Neural progenitor cell (in vitro differentiated cells): ENCODE measurements around the gene GFRA4. TPM values are rescaled to one million over a fixed set of nuclear protein-coding genes. Genes with fewer than 3 reads are reported as not detected.

Source experiments
- DNase-seq: peaks from one replicate; pipeline ENCODE4 v3.0.0-alpha.2; 2016; ENCODE audit warnings: low spot score
- H2AFZ ChIP-seq: fragments of 200-600 bp; sonication (generic); replicated peaks from 2 replicates; pipeline ENCODE4 v1.6.1; 2016; ENCODE audit warnings: antibody characterized with exemption
- H3F3A ChIP-seq: fragments of 200-600 bp; sonication (generic); 2 replicates; pipeline ENCODE4 v1.6.1; 2016; ENCODE audit warnings: antibody characterized with exemption, low read depth
- H3K27ac ChIP-seq: fragments of 200-600 bp; sonication (generic); 2 replicates; pipeline ENCODE4 v1.5.1; 2016; ENCODE audit warnings: mild to moderate bottlenecking
- H3K27me3 ChIP-seq: fragments of 200-600 bp; sonication (generic); 2 replicates; pipeline ENCODE4 v1.6.1; 2016; ENCODE audit warnings: mild to moderate bottlenecking, moderate library complexity
- H3K36me3 ChIP-seq: fragments of 200-600 bp; sonication (generic); 2 replicates; pipeline ENCODE4 v1.5.1; 2016
- H3K4me1 ChIP-seq: fragments of 200-600 bp; sonication (generic); 2 replicates; pipeline ENCODE4 v1.6.1; 2016; ENCODE audit warnings: mixed run types
- H3K4me2 ChIP-seq: fragments of 200-600 bp; sonication (generic); 2 replicates; pipeline ENCODE4 v1.6.1; 2016
- H3K4me3 ChIP-seq: fragments of 200-600 bp; sonication (generic); 2 replicates; pipeline ENCODE4 v1.5.1; 2016
- H3K79me2 ChIP-seq: fragments of 200-600 bp; sonication (generic); 2 replicates; pipeline ENCODE4 v1.6.1; 2016; ENCODE audit warnings: low read depth
- H3K9ac ChIP-seq: fragments of 200-600 bp; sonication (generic); 2 replicates; pipeline ENCODE4 v1.6.1; 2016
- H3K9me3 ChIP-seq: fragments of 200-600 bp; sonication (generic); 2 replicates; pipeline ENCODE4 v1.5.1; 2016; ENCODE audit warnings: low read depth
- H4K20me1 ChIP-seq: fragments of 200-600 bp; sonication (generic); 2 replicates; pipeline ENCODE4 v1.6.1; 2016; ENCODE audit warnings: low read depth
- H3K27ac Mint-ChIP-seq: 3 replicates; pipeline ENCODE4 v1.8.0; 2021; ENCODE audit warnings: mixed read lengths
- H3K27me3 Mint-ChIP-seq: 2 replicates; pipeline ENCODE4 v1.8.0; 2022; ENCODE audit warnings: low read depth, mild to moderate bottlenecking, inconsistent platforms, moderate library complexity, mixed read lengths; ENCODE audit not compliant: insufficient read depth
- H3K36me3 Mint-ChIP-seq: 3 replicates; pipeline ENCODE4 v1.8.0; 2021; ENCODE audit warnings: mixed read lengths
- H3K4me1 Mint-ChIP-seq: 3 replicates; pipeline ENCODE4 v1.8.0; 2021; ENCODE audit warnings: mixed read lengths
- H3K4me3 Mint-ChIP-seq: 3 replicates; pipeline ENCODE4 v1.8.0; 2021; ENCODE audit warnings: mild to moderate bottlenecking, moderate library complexity, mixed read lengths
- H3K9me3 Mint-ChIP-seq: 3 replicates; pipeline ENCODE4 v1.8.0; 2020; ENCODE audit warnings: mixed read lengths
- EZH2 ChIP-seq: fragments of 200-600 bp; sonication (generic); IDR thresholded peaks from 2 replicates; pipeline ENCODE4 v1.6.1; 2017; ENCODE audit warnings: antibody characterized with exemption, mild to moderate bottlenecking, moderate library complexity
- EZH2phosphoT487 ChIP-seq: fragments of 200-600 bp; sonication (generic); IDR thresholded peaks from 2 replicates; pipeline ENCODE4 v1.6.1; 2017; ENCODE audit warnings: antibody characterized with exemption
- total RNA-seq: library from RNA; depleted of rRNA; stranded (reverse); fragments of >200 nt; gene quantifications from 2 replicates; pipeline ENCODE4 v1.2.3, GENCODE V29; 2015; ENCODE audit warnings: low replicate concordance
- TF ChIP-seq, protein P1 (sequence below): fragments of 200-600 bp; sonication (generic); IDR thresholded peaks from 2 replicates; pipeline ENCODE4 v1.5.1; 2017; ENCODE audit warnings: antibody characterized with exemption, mild to moderate bottlenecking

GFRA4 gene
- total RNA-seq, 1 donor from 2014 or later: not detected

DNA sequence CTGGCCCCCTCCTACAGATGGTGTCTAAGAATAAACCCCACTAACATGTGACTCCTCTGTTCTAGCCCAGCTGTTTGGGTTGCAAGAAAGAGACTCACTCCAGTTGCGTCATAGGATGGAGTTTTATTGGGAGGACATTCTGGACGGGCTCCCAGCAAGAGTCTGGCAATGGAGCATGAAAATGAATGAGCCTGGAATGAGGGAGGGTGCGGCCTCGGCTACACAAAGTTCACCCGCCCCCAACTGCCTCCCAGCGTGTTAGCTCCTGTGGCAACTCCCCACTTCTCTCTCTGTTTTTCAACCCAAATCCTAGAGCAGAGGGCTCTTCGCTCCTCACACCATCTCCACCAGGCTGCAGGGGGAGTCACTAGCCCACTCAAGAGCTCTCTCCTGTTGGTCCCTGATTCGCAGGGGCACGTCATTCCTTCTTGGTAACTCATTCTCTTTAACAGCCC is 23.7 kb upstream of the GFRA4 start:
- peaks cover 24% of the 10 kb centered on the region for H3K27me3 Mint-ChIP-seq
- DNase-seq: no peak
- Histone ChIP-seq H3K79me2 (no peaks in the 10 kb centered on the region), H3K9ac (no peak overlapping the region), H3K27ac (no peak overlapping the region), H3K4me1 (peaks cover 3% of the 10 kb centered on the region), H3K4me3 (no peak overlapping the region), H3K4me2 (no peak overlapping the region), H4K20me1 (no peaks in the 10 kb centered on the region), H2AFZ (no peak overlapping the region), H3F3A (peaks cover 7% of the 10 kb centered on the region), H3K36me3 (no peaks in the 10 kb centered on the region), H3K9me3 (no peaks in the 10 kb centered on the region), H3K27me3 (peaks cover 27% of the 10 kb centered on the region)
- TF ChIP-seq EZH2phosphoT487: no peak
- TF ChIP-seq, protein P1, sequence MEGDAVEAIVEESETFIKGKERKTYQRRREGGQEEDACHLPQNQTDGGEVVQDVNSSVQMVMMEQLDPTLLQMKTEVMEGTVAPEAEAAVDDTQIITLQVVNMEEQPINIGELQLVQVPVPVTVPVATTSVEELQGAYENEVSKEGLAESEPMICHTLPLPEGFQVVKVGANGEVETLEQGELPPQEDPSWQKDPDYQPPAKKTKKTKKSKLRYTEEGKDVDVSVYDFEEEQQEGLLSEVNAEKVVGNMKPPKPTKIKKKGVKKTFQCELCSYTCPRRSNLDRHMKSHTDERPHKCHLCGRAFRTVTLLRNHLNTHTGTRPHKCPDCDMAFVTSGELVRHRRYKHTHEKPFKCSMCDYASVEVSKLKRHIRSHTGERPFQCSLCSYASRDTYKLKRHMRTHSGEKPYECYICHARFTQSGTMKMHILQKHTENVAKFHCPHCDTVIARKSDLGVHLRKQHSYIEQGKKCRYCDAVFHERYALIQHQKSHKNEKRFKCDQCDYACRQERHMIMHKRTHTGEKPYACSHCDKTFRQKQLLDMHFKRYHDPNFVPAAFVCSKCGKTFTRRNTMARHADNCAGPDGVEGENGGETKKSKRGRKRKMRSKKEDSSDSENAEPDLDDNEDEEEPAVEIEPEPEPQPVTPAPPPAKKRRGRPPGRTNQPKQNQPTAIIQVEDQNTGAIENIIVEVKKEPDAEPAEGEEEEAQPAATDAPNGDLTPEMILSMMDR: no peak
- TF ChIP-seq EZH2: no peak
- no peaks in the 10 kb centered on the region for H3K9me3 Mint-ChIP-seq
- no peak overlapping the region for H3K4me3 Mint-ChIP-seq
- H3K36me3 Mint-ChIP-seq: no peaks in the 10 kb centered on the region
- peaks cover 8% of the 10 kb centered on the region for H3K4me1 Mint-ChIP-seq
- peak overlapping the region; percentile 54 for H3K27ac Mint-ChIP-seq

DNA sequence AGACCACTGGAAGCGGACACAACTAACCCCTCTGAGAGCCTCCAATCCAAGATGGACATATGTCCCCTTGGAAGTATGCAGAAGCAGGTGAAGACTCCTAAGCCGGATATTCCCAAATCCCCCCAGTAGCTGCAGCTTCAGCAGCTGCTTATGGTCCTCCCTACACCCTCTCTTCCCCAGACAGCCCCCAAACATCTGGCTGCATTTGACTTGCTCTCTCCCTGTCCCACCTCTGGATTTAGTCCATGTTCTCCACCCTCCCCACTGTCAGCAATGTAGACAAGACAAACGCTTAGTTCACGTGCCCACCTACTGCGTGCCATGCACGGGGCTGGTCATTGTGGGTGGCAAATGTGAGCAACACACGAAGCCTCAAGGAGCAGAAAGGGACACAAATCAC is 23.2 kb upstream of the GFRA4 start:
- no peak for DNase-seq

DNA sequence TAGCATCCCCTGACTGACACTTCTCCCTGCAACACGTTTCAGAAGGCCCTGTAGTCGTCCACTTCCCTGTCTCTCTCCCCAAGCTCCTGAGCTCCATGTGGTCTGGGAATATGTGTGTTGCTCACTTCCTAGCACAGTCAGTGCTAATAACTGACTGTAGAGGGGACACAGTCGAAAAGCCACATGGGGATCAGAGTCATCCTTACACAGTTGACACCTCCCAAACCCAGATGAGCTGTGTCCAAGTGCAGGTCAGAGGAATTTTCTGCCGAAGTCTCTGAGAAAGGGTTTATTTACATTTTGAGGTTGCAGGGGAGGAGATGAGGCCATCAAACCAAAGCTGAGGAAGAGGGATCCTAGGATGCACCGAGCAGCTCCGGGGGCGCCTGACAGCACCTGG is 22.1 kb upstream of the GFRA4 start:
- Mint-ChIP-seq H3K36me3 (no peaks in the 10 kb centered on the region), H3K27me3 (peaks cover 25% of the 10 kb centered on the region), H3K27ac (no peak overlapping the region), H3K4me1 (peaks cover 13% of the 10 kb centered on the region), H3K9me3 (no peaks in the 10 kb centered on the region), H3K4me3 (no peak overlapping the region)
- no peak for DNase-seq
- Histone ChIP-seq H3K36me3 (no peaks in the 10 kb centered on the region), H3K9ac (no peak overlapping the region), H3K27ac (no peak overlapping the region), H3K4me3 (no peak overlapping the region), H3K79me2 (no peaks in the 10 kb centered on the region), H3K27me3 (peaks cover 35% of the 10 kb centered on the region), H2AFZ (no peak overlapping the region), H3K9me3 (no peaks in the 10 kb centered on the region), H3K4me2 (no peak overlapping the region), H4K20me1 (no peaks in the 10 kb centered on the region), H3K4me1 (peaks cover 18% of the 10 kb centered on the region), H3F3A (peaks cover 15% of the 10 kb centered on the region)
- TF ChIP-seq, protein P1: no peak
- TF ChIP-seq EZH2phosphoT487: no peak
- no peak for TF ChIP-seq EZH2

More for the DNA sequence above, 23.2 kb upstream of the GFRA4 start:
- peaks cover 24% of the 10 kb centered on the region for H3K27me3 Mint-ChIP-seq
- Histone ChIP-seq H3K79me2 (no peaks in the 10 kb centered on the region), H3K9me3 (no peaks in the 10 kb centered on the region), H3K4me3 (no peak overlapping the region), H3K4me1 (peaks cover 8% of the 10 kb centered on the region), H3K27ac (no peak overlapping the region), H3K9ac (no peak overlapping the region), H2AFZ (no peak overlapping the region), H3K4me2 (no peak overlapping the region), H3F3A (peaks cover 8% of the 10 kb centered on the region), H3K27me3 (peaks cover 31% of the 10 kb centered on the region), H3K36me3 (no peaks in the 10 kb centered on the region), H4K20me1 (no peaks in the 10 kb centered on the region)
- no peak overlapping the region for H3K4me3 Mint-ChIP-seq
- TF ChIP-seq EZH2 (no peak), EZH2phosphoT487 (no peak)
- TF ChIP-seq, protein P1: no peak
- H3K27ac Mint-ChIP-seq: no peak overlapping the region
- peaks cover 8% of the 10 kb centered on the region for H3K4me1 Mint-ChIP-seq
- H3K9me3 Mint-ChIP-seq: no peaks in the 10 kb centered on the region
- H3K36me3 Mint-ChIP-seq: no peaks in the 10 kb centered on the region
